Neutrophil (primary cell): Measurements from ENCODE around the gene ATP11B.

Experiments used
- H3K27ac ChIP-seq: fragments of 200-600 bp; sonication (generic); 2 replicates; pipeline ENCODE4 v1.5.1; 2016; ENCODE audit warnings: mild to moderate bottlenecking, moderate library complexity
- H3K27me3 ChIP-seq: fragments of 200-600 bp; sonication (generic); 2 replicates; pipeline ENCODE4 v1.6.0; 2016; ENCODE audit warnings: mild to moderate bottlenecking
- H3K36me3 ChIP-seq: fragments of 200-600 bp; sonication (generic); 2 replicates; pipeline ENCODE4 v1.5.1; 2017
- H3K4me1 ChIP-seq, 2 experiments: fragments of 200-600 bp in 1 of 2; sonication (generic) in 1 of 2; 1 replicate in 1 of 2; 2 replicates in 1 of 2; pipeline versions ENCODE4 v1.5.1 to v1.6.1; 2013 to 2016; ENCODE audit warnings: low read depth in 1 of 2, low read length in 1 of 2, mild to moderate bottlenecking in 1 of 2, moderate library complexity in 1 of 2; ENCODE audit not compliant: control insufficient read depth in 1 of 2, insufficient read depth in 1 of 2
- H3K4me3 ChIP-seq, 2 experiments: fragments of 200-600 bp in 1 of 2; sonication (generic) in 1 of 2; 1 replicate in 1 of 2; 2 replicates in 1 of 2; pipeline ENCODE4 v1.5.1; 2013 to 2016; ENCODE audit warnings: low read depth in 1 of 2, low read length in 1 of 2, mild to moderate bottlenecking in 1 of 2, moderate library complexity in 1 of 2
- H3K9me3 ChIP-seq: fragments of 200-600 bp; sonication (generic); 2 replicates; pipeline ENCODE4 v1.5.1; 2016
- TF ChIP-seq, protein P1 (sequence below): fragments of 200-600 bp; sonication (generic); IDR thresholded peaks from 2 replicates; pipeline ENCODE4 v1.5.1; 2016; ENCODE audit warnings: antibody characterized with exemption

The ATP11B gene

DNA sequence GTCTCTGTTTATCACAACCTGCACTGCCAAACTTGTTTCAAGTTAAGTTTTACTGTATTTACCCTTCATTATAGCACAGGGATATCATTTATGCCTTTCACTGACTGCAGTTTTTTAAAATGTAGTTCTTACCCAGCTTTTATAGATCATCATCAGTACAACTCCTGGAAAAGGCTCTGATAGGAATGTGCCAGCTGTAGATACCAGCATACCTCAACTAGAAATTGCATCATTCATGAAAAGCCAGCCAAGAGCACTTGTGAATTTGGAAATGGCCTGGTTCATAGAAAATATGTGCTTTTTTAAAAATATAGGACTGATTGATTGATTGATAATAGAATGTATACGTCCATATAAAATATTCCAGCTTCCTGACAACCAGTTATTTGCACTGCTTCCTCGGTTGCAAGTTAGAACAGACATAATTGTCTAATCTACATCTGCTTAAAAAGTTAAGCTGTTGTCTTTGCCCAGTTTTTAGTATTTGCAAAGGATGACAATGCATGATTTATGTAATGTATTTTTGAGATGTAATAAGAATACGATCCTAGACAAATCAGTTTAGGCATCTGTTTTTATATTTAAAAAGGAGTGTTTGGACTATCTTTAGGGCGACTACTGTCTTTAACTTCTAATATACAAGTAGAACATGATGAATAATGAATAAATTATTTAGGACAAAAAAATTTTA is 128.5 kb downstream of the ATP11B start:
- peaks cover 62% of the 10 kb centered on the region for H3K36me3 ChIP-seq
- no peaks in the 10 kb centered on the region for H3K9me3 ChIP-seq
- H3K4me1 ChIP-seq: no peaks in the 10 kb centered on the region
- TF ChIP-seq, protein P1, sequence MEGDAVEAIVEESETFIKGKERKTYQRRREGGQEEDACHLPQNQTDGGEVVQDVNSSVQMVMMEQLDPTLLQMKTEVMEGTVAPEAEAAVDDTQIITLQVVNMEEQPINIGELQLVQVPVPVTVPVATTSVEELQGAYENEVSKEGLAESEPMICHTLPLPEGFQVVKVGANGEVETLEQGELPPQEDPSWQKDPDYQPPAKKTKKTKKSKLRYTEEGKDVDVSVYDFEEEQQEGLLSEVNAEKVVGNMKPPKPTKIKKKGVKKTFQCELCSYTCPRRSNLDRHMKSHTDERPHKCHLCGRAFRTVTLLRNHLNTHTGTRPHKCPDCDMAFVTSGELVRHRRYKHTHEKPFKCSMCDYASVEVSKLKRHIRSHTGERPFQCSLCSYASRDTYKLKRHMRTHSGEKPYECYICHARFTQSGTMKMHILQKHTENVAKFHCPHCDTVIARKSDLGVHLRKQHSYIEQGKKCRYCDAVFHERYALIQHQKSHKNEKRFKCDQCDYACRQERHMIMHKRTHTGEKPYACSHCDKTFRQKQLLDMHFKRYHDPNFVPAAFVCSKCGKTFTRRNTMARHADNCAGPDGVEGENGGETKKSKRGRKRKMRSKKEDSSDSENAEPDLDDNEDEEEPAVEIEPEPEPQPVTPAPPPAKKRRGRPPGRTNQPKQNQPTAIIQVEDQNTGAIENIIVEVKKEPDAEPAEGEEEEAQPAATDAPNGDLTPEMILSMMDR: no peak
- no peaks in the 10 kb centered on the region for H3K27me3 ChIP-seq
- no peak overlapping the region for H3K4me3 ChIP-seq
- H3K27ac ChIP-seq: no peak overlapping the region

DNA sequence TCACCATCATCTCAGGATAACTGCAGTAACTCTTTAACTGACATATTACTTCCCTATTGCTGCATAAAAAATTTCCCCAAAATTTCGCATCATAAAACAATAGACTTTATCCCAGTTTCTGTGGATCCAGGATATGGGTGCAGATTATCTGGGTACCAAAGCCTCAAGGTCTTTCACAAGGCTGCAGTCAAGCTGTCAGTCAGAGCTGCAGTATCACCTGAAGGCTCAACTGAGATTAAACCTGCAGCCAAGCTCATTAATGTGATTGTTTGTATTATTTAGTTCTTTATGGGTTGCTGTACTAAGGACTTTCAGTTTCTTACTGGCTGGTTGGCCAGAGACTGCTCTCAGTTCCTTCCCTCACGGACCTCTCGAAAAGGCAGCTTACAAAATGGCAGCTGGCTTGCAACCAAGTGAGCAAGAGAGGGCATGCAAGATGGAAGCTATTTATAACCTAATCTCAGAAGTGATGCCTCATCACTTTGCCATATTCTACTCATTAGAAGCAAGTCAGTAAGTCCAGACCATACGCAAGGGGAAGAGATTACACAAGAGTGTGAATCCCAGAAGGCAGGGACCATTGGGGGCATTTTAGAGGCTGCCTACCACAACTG is 132.1 kb downstream of the ATP11B start:
- TF ChIP-seq, protein P1: no peak
- Histone ChIP-seq H3K4me1 (no peaks in the 10 kb centered on the region), H3K27ac (no peak overlapping the region), H3K36me3 (peaks cover 26% of the 10 kb centered on the region), H3K4me3 (no peak overlapping the region), H3K9me3 (no peaks in the 10 kb centered on the region), H3K27me3 (no peaks in the 10 kb centered on the region)

DNA sequence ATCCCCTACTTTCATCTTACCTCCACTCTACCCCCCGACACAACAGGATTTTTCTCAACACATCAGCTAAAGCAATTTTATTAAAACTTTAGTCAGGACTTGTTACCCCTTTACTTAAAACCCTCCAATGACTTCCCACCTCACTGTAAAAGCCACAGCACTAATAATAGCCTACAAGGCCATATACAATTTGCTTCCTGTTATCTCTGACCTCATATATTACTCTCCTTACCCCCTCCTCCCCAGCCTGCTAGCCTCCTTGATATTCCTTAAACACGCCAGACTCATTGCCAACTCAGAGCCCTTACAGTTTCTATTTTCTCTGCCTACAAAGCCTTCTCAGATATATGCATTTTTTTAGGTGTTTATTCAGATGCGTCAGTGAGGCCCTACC is 132.6 kb downstream of the ATP11B start:
- Histone ChIP-seq H3K9me3 (no peaks in the 10 kb centered on the region), H3K27ac (no peak overlapping the region), H3K4me3 (no peak overlapping the region), H3K27me3 (no peaks in the 10 kb centered on the region), H3K4me1 (no peaks in the 10 kb centered on the region), H3K36me3 (peaks cover 21% of the 10 kb centered on the region)
- TF ChIP-seq, protein P1: no peak

DNA sequence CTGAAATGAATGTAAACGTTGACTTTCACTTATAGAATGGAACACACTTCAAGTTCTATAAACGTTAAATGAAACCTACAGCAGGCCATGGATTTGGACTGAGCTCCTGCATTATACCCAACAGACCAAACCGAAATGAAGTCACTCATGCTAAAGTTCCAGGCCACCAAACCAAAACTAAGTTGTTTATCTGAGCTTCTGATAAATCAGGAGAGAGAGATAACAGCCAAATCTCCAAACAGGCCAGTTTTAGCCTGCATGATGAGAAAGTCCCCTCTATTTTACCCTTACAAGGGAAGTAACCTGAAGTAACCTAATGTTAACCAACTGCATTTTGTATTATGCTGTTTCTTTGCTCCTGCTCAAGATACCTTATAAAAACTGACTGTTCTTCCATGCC is 142.5 kb downstream of the ATP11B start:
- H3K9me3 ChIP-seq: no peaks in the 10 kb centered on the region
- no peak overlapping the region for H3K27ac ChIP-seq
- TF ChIP-seq, protein P1: no peak
- no peak overlapping the region for H3K4me3 ChIP-seq
- peaks cover 13% of the 10 kb centered on the region for H3K36me3 ChIP-seq
- H3K27me3 ChIP-seq: no peaks in the 10 kb centered on the region
- peaks cover 0 to 5% of the 10 kb centered on the region in 2 experiments for H3K4me1 ChIP-seq

DNA sequence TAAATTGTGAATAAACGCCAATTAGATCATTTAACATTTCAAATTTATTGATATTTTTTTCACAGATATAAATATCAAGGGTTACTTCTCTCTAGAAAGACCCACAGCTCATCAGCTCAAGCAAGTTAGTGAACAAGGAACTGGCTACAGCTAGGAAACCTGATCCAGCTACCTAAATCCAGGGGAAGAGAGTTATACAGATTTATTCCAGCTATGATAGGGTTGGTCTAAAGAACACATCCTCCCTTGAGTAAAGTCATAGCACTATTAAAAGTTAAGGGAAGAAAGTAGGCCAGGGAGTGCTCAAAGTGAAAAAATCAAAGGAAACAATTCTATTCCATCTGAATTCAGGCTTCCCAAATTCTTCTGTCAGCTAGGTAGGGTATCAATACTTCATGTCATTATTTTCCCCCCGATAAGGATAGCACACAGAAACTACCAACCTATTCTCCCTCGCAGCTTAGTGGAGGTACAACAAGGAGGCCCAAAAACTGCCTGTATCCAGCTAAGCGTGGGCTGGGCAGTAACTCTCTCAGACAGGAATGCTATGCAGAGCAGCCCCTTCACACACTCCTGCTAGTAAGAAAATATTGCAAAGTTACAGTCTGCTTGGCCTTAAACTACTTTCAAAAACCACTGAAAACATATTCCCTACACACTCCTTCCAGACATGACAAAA is 143.1 kb downstream of the ATP11B start:
- peaks cover 13% of the 10 kb centered on the region for H3K36me3 ChIP-seq
- H3K4me3 ChIP-seq: no peak overlapping the region
- no peak overlapping the region for H3K27ac ChIP-seq
- no peaks in the 10 kb centered on the region for H3K27me3 ChIP-seq
- no peaks in the 10 kb centered on the region for H3K9me3 ChIP-seq
- TF ChIP-seq, protein P1: no peak
- H3K4me1 ChIP-seq: peaks cover 0 to 5% of the 10 kb centered on the region in 2 experiments
